HG03135 (cell line): ENCODE results near the gene PLG.
"Not testable (repeated sequence)": the region's sequence is repeated elsewhere in the genome, so short reads cannot be mapped to it uniquely, and the experiment has no call there.

Source experiments
- ATAC-seq: cut with Tn5 transposase; IDR thresholded peaks from one replicate; pipeline ENCODE4 v1.9.1; 2021; ENCODE audit warnings: mild to moderate bottlenecking, moderate library complexity; ENCODE audit not compliant: unreplicated experiment

Gene PLG

DNA sequence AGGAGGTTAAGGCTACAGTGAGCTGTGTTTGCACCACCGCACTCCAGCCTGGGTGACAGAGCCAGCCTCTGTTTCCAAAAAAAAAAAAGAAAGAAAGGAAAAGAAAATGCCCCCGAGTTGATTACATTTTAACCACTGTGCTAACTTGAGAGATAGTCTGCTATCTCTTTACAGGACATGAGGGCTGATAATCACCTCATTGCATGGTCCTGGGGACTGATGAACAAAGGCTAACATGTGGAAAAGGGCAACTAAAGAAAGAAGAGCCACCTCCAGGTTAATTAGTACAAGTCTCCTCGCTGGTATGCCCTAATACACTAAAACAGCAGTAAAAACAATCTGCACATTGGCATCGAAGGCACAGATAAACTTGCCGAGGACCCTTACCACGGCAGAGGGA is 4.2 kb upstream of the PLG start:
- no peak for ATAC-seq

DNA sequence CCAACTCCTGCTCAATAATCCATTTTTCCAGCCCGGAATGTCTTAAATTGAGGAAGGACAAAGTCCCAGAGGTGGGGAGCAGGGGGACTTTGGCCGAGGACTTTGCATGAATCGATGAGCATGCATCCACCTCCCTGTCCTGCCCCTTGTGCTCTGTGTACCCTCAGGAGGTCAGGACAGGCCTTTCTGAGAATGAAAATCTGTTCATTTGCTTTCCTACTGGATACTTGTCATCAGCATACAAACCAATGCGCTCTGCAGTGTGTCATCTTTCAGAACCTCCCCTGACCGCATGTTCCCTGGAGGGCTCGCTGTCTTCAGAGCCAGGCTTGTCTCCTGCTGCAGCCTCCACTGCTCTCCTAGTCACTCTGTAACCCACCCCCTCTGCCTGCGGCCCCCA is 2.6 kb downstream of the PLG start:
- not testable (repeated sequence) for ATAC-seq

DNA sequence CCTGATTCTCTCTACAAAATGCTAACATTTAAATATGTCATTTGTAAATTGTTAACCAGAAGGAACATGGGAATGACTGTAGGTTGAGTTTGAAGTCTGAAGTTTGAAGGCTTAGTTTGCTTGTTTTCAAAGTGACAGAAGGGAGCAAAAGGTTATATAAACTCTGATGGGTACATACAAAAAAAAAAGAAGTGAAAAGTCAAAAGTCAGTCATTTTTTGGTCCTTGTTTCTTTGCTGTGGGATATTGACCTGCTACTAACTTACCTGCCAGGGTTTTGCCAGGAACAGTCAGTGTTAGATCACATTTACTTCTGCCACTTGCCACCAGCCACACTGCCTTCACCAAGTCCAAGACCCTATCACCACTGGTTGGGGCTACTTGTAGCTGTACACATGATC is 6.9 kb downstream of the PLG start:
- not testable (repeated sequence) for ATAC-seq

DNA sequence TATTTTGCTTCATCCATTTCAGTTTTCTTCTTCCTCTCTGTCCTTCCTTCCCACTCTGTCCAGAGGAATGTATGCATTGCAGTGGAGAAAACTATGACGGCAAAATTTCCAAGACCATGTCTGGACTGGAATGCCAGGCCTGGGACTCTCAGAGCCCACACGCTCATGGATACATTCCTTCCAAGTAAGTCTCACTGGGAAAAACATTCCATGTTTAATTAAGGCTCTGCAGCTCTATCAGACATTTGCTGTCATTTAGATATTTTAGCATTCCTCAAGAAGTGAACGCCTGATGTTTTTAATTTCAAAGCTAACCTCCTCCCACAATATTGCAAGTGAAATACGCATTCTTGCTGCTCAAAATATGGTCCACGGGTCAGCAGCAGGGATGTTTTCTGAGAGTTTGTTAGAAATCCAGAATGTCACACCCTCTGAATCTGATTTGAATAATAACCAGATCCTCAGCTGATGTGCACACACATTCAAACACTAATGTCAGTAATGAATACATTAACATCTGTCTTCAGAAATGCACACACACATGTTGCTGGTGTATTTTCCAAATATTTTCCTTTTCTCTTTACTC is 12.8 kb downstream of the PLG start:
- ATAC-seq: no peak

DNA sequence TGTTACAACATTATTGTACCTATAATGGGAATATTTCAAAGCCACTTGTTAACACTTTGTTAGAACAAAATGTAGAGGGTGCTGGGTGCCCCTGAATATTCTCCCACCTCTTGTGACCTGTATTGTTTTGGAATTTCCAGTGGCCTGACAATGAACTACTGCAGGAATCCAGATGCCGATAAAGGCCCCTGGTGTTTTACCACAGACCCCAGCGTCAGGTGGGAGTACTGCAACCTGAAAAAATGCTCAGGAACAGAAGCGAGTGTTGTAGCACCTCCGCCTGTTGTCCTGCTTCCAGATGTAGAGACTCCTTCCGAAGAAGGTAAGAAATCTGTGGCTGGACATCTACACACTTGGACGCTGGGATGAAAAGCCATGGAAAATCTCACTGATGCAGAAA is 28.9 kb downstream of the PLG start:
- no peak for ATAC-seq

DNA sequence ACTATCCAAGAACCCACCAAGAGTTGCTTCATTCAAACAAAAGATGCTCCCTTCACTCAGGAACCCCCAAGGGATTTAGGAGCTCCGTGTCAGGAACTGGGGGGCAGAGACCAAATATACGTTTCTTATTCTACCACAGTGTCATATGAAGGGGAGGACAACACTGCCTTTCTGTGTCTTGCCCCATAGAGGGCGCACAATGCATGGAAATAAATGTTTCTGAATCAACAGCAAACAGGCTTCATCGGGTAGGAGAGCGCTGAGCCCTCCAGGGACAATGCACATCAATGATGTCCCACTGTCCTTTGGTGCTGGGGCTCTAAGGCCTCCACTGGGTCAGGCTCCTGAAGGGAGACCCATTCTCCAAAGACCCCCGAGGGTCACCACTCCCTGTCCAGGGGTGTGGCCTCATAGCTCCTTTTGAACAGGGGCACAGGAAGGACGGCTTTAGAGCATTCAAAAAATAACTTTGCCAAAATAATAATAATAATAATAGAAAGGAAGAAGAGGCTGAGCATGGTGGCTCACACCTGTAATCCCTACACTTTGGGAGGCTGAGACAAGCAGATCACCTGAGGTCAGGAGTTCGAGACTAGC is 31.1 kb downstream of the PLG start:
- peak; percentile 77 for ATAC-seq

DNA sequence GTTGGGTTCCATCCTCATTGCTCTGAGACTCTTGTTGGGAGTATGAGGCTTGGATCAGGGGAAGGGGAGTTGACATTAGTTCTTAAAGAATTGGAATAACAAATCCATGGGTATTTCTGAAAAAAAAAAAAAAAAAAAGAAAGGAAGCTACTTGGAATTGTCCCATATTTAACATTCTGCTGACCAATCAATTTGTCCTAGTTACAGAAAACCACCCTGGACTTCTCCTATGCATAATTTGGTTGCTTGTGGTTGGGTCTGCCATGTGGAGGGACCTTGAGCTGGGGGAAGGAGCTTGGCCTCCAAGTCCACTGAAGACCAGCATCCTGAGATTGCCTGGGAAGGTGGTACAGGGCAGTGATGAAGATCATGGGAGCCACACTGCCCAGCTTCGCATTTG is 32.6 kb downstream of the PLG start:
- ATAC-seq: no peak

DNA sequence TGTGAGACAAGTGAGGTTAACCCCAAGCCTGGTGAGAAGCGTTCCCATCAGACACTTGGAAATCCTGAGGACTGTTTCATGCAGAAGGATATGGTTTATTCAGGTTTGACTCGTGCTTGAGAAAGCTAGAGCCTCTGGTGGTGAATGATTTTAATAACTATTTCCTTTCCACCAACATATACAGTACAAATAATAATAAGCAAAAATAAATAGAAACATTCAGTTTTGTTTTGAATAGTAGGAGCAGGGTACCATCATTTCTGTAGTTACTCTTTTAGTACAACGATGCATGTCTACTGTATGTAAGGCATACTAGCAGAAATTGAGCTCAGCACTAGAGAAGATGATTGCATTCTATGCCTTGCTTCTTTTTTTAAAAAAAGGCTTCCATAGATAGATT is 33.5 kb downstream of the PLG start:
- peak; percentile 61 for ATAC-seq

DNA sequence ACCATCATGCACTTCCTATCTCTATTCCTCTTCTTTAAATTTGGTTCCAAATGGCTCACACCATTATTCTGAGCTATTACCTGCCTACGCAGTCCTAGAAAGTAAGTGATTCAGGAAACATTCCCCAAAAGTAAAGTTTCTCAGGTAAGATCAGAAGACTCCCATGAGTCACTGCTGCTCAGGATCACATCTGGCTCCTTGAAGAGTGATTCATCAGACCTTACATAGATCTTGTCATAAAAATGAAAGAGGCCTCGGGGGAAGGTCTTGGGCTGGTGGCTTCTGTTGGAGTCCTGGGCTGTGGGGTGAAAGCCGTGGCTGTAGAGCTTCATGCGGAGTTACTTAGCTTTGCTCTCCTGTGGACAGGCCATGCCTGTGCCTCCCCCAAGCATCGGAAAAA is 35.9 kb downstream of the PLG start:
- ATAC-seq: no peak

DNA sequence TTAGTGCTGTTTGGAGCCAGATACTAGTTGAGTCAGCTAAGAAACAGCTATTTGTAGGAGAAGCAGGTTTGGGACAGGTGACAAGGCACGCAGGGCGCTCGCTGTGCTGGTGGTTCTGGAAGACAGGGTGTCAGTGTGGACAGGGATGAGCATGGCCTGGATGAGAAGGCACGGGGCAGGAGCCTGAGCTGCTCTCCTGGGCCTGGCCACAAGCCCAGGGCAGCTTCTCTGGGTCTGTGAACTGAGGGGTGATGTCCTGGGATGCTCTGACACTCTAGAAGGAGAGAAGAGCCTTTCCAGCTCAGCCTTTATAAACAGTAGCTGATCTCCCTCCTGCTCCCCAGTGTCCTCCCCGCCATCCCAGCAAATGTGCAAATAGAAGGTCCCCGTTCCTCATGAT is 37.9 kb downstream of the PLG start:
- no peak for ATAC-seq

DNA sequence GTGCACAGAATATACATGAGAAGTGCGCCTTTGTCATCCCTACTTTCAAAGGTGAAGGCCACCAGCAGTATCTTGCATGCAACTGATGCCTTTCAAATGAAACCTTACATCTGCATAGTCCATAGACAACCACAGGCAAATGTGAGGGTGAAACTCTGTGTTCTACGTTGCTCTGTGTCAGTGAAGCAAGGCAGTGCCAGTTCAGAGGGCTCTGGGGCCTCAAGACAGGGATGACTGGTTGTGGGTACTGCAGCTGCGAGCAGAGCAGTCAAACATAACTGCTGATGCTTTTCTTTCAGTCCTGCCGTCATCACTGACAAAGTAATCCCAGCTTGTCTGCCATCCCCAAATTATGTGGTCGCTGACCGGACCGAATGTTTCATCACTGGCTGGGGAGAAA is 39.0 kb downstream of the PLG start:
- peak; percentile 99 for ATAC-seq

DNA sequence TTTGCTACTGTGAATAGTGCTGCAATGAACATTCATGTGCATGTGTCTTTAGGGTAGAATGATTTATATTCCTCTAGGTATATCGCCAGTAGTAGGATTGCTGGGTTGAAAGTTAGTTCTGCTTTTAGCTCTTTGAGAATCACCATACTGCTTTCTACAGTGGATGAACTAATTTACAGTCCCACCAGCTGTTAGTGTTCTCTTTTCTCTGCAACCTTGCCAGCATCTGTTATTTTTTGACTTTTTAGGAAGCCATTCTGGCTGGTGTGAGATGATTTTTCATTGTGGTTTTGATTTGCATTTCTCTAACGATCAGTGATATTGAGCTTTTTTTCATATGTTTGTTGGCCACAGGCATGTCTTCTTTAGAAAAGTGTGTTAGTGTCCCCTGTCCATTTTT is 40.0 kb downstream of the PLG start:
- peak; percentile 53 for ATAC-seq

DNA sequence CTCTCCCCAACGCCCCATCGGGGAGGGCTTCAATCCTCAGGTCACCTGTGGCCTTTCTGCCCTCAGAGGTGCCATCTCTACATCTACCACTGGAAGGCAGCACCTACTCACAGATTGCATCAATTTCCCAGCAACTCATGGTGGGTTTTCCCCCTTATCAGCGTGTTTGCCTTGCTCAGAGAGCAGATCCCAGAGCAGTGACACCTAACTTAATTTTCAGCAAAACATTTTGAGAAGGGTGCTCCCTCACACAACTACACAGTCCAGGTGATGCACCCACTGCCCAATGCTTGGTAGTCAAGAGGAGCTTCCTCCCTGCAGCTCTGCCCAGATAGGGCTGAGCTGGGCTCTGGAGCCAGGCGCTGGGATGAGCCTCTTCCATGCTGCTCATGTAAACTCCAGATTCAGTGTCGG is 48.2 kb downstream of the PLG start:
- ATAC-seq: peak; percentile 75

DNA sequence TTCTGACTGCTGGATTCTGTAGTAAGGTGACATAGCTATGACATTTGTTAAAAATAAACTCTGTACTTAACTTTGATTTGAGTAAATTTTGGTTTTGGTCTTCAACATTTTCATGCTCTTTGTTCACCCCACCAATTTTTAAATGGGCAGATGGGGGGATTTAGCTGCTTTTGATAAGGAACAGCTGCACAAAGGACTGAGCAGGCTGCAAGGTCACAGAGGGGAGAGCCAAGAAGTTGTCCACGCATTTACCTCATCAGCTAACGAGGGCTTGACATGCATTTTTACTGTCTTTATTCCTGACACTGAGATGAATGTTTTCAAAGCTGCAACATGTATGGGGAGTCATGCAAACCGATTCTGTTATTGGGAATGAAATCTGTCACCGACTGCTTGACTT is 51.2 kb downstream of the PLG start:
- ATAC-seq: not testable (repeated sequence)

DNA sequence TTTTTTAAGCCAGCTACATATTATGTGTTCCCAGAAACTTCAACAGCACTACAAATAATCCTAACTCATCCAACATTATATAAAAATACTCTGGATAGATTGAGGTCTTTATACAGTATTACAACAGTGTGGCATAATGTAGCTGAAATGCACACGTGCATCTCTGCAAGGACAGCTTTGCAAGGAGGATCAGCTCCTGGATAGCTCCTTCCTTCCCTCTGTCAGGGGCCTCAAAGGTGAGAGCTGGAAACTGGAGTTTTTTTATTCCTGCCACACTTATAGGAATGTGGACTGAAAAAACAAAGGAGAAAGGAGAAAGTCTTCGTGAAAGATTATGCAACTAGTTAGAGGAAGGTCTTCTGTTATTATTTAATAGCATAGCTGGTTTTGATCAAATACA is 53.1 kb downstream of the PLG start:
- no peak for ATAC-seq

DNA sequence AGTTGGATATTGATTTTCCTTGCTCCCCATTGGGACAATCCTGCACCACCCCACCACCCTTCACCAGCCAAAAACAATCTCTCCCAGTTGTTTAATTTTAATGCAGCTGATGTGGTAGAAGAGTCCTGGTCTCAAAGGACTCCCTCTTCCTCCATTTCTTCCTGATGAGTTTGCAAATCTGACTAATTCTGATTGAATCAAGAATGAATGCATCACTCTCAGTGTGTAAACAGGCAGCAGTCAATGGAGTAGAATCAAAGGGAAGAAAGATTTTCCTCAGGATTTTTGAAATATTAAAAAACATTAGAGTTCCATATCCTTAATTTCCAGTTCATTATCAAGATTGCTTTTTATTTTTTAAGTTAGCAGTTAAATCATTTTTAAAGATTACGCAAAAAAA is 54.0 kb downstream of the PLG start:
- no peak for ATAC-seq

DNA sequence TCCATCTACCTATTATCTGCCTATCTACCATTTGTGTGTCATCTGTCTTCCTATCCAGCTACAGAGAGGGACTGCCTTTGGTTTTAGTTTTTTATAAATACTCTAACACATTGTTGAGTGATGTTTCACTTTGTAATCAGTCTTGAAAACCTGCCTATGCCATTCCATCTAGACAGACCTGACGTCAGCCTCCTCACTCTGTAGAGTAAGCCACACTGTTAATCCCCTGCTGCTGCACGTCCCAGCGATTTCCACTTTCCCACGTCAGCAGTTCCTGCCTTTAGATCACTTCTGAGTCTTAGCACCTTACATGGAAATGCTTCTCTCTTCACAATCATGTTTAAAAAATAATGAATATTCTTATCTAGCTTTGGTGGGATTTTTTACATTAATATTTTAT is 54.8 kb downstream of the PLG start:
- no peak for ATAC-seq

DNA sequence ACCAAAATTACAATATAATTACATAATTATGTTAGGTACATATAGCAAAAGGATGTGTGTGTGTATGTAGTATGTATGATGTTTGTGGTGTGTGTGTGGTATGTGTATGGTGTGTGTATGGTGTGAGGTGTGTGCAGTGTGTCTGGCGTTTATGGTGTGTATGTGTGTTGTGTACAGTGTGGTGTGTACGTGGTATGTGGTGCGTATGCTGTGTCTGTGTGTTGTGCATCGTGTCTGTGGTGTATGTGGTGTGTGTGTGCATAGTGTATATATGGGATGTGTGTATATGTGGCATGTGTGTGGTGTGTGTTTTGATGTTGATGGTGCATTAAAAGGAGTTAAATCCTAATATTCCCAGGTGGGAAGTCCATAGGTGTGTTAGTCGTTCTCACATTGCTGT is 62.8 kb downstream of the PLG start:
- ATAC-seq: no peak

DNA sequence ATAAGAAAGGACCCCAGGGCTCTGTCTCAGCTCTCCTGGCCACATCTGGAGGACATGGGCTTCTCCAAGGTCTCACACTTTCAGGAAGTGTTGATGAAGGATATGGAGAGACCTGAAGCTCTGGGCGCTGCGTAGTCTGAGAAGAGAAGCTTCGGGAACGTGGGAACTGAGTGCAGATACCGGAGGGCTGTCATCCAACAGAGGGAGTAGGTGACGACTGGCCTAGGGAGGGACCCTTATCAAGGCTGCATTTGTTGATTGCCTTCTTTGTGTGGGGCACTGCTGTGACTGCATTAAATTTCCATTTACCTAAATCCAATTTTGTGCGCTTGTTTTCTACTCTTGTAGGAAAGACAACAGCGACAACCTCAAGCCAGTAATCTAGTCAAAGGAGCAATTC is 63.4 kb downstream of the PLG start:
- no peak for ATAC-seq

DNA sequence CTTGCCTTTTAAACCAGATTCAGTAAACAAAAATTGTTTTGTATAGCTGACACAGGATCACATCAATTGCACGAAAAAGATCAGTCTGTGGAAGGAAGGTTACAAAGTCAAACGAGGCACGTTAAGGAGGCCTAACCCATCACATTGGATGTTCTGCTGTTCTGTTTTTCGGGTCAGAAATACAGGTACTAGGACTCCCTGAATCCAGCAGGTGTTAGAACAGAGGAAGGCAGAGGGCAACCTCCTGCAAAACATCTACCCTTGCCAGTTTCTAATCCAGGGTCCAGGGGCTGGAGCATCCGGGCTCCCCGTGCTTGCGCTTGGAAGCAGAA is 64.6 kb downstream of the PLG start:
- no peak for ATAC-seq

DNA sequence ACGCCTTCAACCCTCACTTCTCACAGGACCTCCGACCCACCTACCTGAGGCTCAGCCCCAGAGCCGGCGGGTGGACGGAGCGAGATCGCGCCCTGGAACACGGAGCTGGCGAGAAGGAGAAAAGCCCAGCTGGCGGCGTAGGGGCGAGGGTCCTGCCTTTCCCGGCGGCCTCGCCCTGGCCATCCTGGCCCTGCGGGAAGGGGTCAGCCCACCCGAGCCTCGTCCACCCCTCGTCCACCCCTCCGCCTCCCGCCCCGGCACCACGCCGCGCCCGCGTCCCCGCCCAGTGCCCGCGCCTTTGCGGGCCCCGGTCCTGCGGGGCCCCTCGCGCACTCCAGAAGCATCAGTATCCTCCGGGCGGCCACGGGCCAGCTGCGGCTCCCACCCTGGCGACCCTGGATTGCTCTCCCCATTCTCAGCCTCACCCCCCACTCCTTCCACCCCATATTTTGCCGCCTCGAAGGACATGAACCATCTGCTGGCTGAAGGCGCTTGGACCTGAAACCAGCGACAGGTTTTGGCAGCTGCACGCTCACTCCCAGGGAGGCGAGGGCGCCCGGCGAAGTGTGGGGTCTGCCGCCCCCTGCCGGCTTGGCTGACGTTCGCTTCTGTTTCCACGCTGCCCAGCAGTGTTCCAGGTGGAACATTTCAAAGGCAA is 65.1 kb downstream of the PLG start:
- ATAC-seq: peak; percentile 95

DNA sequence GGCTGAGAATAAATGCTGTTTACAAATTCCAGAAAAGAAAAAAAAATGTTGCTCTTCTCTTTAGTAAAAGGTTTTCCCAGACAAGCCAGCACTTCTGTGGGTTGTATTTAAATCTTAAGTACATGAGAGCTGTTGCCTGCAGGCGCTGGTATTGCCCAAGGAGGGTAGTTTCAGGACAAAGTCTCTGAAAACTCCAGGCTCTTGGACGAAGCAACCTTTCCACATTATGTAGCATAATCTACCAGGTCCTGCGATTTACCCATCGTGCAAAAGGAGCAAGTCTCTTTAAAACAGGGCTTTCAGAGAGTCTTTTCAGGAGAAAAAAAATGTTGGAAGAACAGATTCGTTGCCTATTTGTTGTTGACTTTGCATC is 65.6 kb downstream of the PLG start:
- peak; percentile 7 for ATAC-seq

DNA sequence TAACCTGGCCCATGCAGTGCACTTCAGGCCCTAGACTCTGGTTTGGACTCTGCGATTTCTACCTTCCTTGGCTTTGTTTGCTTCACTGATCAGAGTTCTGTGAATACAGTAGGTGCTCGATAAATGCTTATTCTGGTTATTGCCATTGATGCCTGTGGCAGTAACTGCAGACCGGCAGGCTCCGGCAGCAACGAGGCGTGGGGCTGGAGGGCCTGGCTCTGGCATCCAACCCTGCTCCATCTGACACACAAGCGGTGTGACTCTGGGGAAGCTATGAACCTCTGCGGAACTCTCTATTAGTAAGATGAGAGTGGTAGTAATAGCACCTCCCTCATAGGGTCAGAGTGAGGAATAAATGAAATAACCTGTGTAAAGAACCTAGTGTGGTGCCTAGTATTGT is 66.1 kb downstream of the PLG start:
- ATAC-seq: no peak
